Retinal pigment epithelial cell (primary cell): ENCODE measurements around the gene C2CD3.
"Not testable (repeated sequence)": the region's sequence is repeated elsewhere in the genome, so short reads cannot be mapped to it uniquely, and the experiment has no call there.

Experiments used
- DNase-seq: peaks from one replicate; pipeline ENCODE4 v3.0.0-alpha.2; 2010; ENCODE audit warnings: low read depth
- H3K4me3 ChIP-seq: 2 replicates; pipeline ENCODE4 v1.5.1; 2011; ENCODE audit warnings: mild to moderate bottlenecking, low read length, control low read depth, moderate library complexity
- CTCF ChIP-seq: conservative IDR thresholded peaks from 2 replicates; pipeline ENCODE4 v1.5.1; 2011; ENCODE audit warnings: low read depth, low read length, control low read depth, inconsistent platforms

C2CD3 gene

GRCh38 chr11:74138021-74138420 is 32.8 kb downstream of the C2CD3 start:
- DNase-seq: peak; percentile 69
- peak overlapping the region; percentile 5 for H3K4me3 ChIP-seq
- no peak for TF ChIP-seq CTCF

GRCh38 chr11:74135127-74135840 is 35.5 kb downstream of the C2CD3 start:
- no peak for TF ChIP-seq CTCF
- peak; percentile 48 for DNase-seq
- no peak overlapping the region for H3K4me3 ChIP-seq

- H3K4me3 ChIP-seq: no peak overlapping the region
- no peak for TF ChIP-seq CTCF
- DNase-seq: no peak
These were observed 36.1 kb downstream of the C2CD3 start for GRCh38 chr11:74134661-74135060.

- DNase-seq: no peak
- no peak overlapping the region for H3K4me3 ChIP-seq
- TF ChIP-seq CTCF: no peak
These were observed 37.4 kb downstream of the C2CD3 start for GRCh38 chr11:74133436-74133835.

- no peak for DNase-seq
- TF ChIP-seq CTCF: no peak
- H3K4me3 ChIP-seq: no peak overlapping the region
These were observed 38.0 kb downstream of the C2CD3 start for GRCh38 chr11:74132833-74133232.

- H3K4me3 ChIP-seq, DNase-seq: not testable (repeated sequence)
These were observed 41.7 kb downstream of the C2CD3 start for GRCh38 chr11:74129121-74129520.

- DNase-seq: no peak
- H3K4me3 ChIP-seq: no peak overlapping the region
- peak; percentile 11 for TF ChIP-seq CTCF
These were observed 47.8 kb downstream of the C2CD3 start for GRCh38 chr11:74123008-74123448.
